GM10266 (cell line): ENCODE data around the gene SYTL1.

Source experiments
- DNase-seq: peaks from one replicate; pipeline ENCODE4 v3.0.0; 2012; ENCODE audit errors: extremely low spot score
- CTCF ChIP-seq: IDR thresholded peaks from 2 replicates; pipeline ENCODE4 v1.5.1; 2012; ENCODE audit warnings: mild to moderate bottlenecking, low read depth; ENCODE audit not compliant: control insufficient read depth, insufficient read depth; ENCODE audit errors: missing control alignments

Gene SYTL1, protein sequence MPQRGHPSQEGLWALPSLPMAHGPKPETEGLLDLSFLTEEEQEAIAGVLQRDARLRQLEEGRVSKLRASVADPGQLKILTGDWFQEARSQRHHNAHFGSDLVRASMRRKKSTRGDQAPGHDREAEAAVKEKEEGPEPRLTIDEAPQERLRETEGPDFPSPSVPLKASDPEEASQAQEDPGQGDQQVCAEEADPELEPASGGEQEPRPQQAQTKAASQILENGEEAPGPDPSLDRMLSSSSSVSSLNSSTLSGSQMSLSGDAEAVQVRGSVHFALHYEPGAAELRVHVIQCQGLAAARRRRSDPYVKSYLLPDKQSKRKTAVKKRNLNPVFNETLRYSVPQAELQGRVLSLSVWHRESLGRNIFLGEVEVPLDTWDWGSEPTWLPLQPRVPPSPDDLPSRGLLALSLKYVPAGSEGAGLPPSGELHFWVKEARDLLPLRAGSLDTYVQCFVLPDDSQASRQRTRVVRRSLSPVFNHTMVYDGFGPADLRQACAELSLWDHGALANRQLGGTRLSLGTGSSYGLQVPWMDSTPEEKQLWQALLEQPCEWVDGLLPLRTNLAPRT

GRCh38 chr1:27341525-27342252 is at the start of gene SYTL1:
SYTL1 (plus strand) TSS chr1:27342022; CDS start chr1:27345335, 3,313 bp downstream.
- TF ChIP-seq CTCF = no peak
- DNase-seq = peak; percentile 81

- TF ChIP-seq CTCF = no peak
- DNase-seq = no peak
Measured at GRCh38 chr1:27292106-27292505, 49.7 kb upstream of the SYTL1 start.

- no peak for DNase-seq
- no peak for TF ChIP-seq CTCF
Measured at GRCh38 chr1:27293915-27294314, 47.9 kb upstream of the SYTL1 start.

DNA sequence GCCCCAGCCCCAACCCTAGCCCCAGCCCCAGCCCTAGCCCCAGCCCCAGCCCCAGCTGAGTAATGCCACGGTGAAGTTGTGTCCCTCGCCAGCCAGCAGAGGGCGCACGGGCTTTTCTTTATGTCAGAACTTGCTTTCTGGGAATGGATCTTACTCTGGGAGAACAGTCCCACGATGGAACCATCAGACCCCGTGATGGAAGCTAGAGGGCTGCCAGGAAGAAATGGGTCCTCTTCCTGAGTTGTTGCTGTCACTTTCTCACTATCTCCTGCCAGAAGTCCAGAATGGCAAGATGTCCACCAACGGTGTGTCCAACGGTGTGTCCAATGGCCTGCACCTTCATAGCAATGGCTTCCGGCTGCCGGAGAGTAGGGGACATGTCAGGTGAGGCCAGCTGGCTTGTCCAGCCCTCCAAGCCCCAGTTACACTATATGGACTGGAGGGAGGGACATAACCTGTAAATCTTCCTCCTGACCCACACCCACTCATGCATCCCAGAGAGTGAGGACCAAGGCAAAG is 45.0 kb upstream of the SYTL1 start:
- peak; percentile 82 for TF ChIP-seq CTCF
- peak; percentile 72 for DNase-seq

GRCh38 chr1:27297903-27298302 is 43.9 kb upstream of the SYTL1 start:
- no peak for DNase-seq
- no peak for TF ChIP-seq CTCF

DNA sequence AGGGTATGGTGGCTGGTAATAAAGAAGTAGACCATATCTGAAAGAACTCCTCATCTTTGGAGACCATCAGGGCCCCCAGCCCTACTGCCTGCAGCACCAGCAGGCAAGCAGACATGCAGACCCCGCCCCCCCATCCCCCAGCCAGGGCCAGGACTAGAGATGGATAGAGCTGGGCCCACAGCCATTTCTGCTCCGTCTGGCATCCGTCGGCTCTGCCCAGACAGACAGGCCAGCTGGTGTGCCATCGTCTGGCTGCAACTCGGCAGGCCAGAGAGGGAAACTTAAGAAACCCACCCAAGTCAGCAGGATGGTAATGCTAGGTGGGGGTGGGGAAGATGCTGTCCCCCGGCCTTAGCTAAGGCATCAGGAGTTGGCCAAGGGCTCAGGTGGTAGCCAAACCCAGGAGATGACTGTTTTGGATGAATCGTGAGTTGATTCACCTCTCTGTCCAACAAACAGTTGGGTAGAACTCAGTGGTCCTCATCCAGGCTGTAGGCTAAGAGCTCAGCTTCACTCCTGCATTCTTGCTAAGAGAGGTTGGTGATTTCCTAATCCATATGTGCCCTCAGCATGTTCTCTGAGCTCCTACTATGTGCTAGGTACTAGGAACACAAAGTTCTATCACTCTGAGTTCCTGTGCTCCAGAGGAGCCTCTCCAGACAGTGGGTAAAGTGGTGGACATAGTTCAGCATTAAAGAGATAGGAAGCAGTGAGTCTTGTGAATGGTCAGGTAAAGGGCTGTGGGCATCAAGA is 43.0 kb upstream of the SYTL1 start:
- no peak for TF ChIP-seq CTCF
- DNase-seq = no peak
